GM21737 (cell line): ENCODE measurements around the gene ATP10B.
"Not testable (repeated sequence)": the region's sequence is repeated elsewhere in the genome, so short reads cannot be mapped to it uniquely, and the experiment has no call there.

Experiments used
- ATAC-seq: cut with Tn5 transposase; IDR thresholded peaks from one replicate; pipeline ENCODE4 v1.9.1; 2021; ENCODE audit warnings: mild to moderate bottlenecking, moderate library complexity; ENCODE audit not compliant: unreplicated experiment

The ATP10B gene

GRCh38 chr5:160824301-160825001 lies 27.6 kb downstream of the ATP10B start:
- no peak for ATAC-seq

- not testable (repeated sequence) for ATAC-seq
Measured at GRCh38 chr5:160812996-160813395, 39.0 kb downstream of the ATP10B start.

GRCh38 chr5:160805376-160805775 lies 46.6 kb downstream of the ATP10B start:
- no peak for ATAC-seq

GRCh38 chr5:160802592-160802991 lies 49.4 kb downstream of the ATP10B start:
- ATAC-seq, result no peak

- no peak for ATAC-seq
Measured at GRCh38 chr5:160800375-160801275, 51.4 kb downstream of the ATP10B start.

- peak; percentile 56 for ATAC-seq
Measured at GRCh38 chr5:160799184-160799583, 52.8 kb downstream of the ATP10B start.

- no peak for ATAC-seq
Measured at GRCh38 chr5:160797020-160797419, 55.0 kb downstream of the ATP10B start.

- no peak for ATAC-seq
Measured at GRCh38 chr5:160793530-160793899, 58.5 kb downstream of the ATP10B start.

- no peak for ATAC-seq
Measured at GRCh38 chr5:160792732-160793529, 59.1 kb downstream of the ATP10B start.

- no peak for ATAC-seq
Measured at GRCh38 chr5:160792281-160792680, 59.7 kb downstream of the ATP10B start.

- no peak for ATAC-seq
Measured at GRCh38 chr5:160789219-160789859, 62.7 kb downstream of the ATP10B start.

- no peak for ATAC-seq
Measured at GRCh38 chr5:160788102-160788660, 63.8 kb downstream of the ATP10B start.

GRCh38 chr5:160787240-160787639 lies 64.8 kb downstream of the ATP10B start:
- no peak for ATAC-seq

GRCh38 chr5:160774666-160775315 lies 77.2 kb downstream of the ATP10B start:
- ATAC-seq, result no peak

- ATAC-seq, result no peak
Measured at GRCh38 chr5:160773646-160774410, 78.2 kb downstream of the ATP10B start.

GRCh38 chr5:160772854-160773253 lies 79.2 kb downstream of the ATP10B start:
- no peak for ATAC-seq

GRCh38 chr5:160770718-160771117 lies 81.3 kb downstream of the ATP10B start:
- no peak for ATAC-seq

GRCh38 chr5:160769301-160769700 lies 82.7 kb downstream of the ATP10B start:
- ATAC-seq, result no peak

- no peak for ATAC-seq
Measured at GRCh38 chr5:160767062-160767461, 84.9 kb downstream of the ATP10B start.
